H1 (cell line): ENCODE data around the gene TROAP. TPM values are rescaled to one million over a fixed set of nuclear protein-coding genes. Genes with fewer than 3 reads are reported as not detected.

Experiments used
- CTCF ChIA-PET: fragments of 300-600 bp; sonication (Branson Sonifier 250); formaldehyde crosslinking; loops from one replicate; lab custom pipeline; 2021; ENCODE audit not compliant: partially characterized antibody; lab: Charles Lee
- POLR2A ChIA-PET: fragments of 300-600 bp; sonication (Branson Sonifier 250); formaldehyde crosslinking; loops from one replicate; lab custom pipeline; 2021; ENCODE audit warnings: inconsistent platforms; ENCODE audit not compliant: partially characterized antibody; lab: Charles Lee
- DNase-seq, 2 experiments: peaks; one replicate each; pipeline versions ENCODE4 v3.0.0 to v3.0.0-alpha.2; 2010 to 2022; ENCODE audit warnings: low spot score in 2 of 2, low read depth in 1 of 2, mixed read lengths in 1 of 2
- FAIRE-seq: peaks from 2 replicates; lab custom pipeline; 2011; peaks lifted over from hg19 to GRCh38; lab: Jason Lieb, UNC
- H2AFZ ChIP-seq: 2 replicates; pipeline ENCODE4 v1.8.1; 2012; ENCODE audit warnings: low read length, inconsistent platforms
- H2AK5ac ChIP-seq: 2 replicates; pipeline ENCODE4 v1.6.1; 2013; ENCODE audit warnings: low read depth, low read length
- H2BK120ac ChIP-seq: replicated peaks from 2 replicates; pipeline ENCODE3; 2013; ENCODE audit warnings: low read depth, low read length, inconsistent platforms
- H2BK12ac ChIP-seq: 2 replicates; pipeline ENCODE4 v1.6.1; 2013; ENCODE audit warnings: low read depth, low read length
- H2BK15ac ChIP-seq: 2 replicates; pipeline ENCODE4 v1.6.1; 2013; ENCODE audit warnings: low read length
- H2BK20ac ChIP-seq: 2 replicates; pipeline ENCODE4 v1.6.1; 2013; ENCODE audit warnings: low read length
- H2BK5ac ChIP-seq: 2 replicates; pipeline ENCODE4 v1.6.1; 2013; ENCODE audit warnings: low read depth, low read length
- H3K14ac ChIP-seq: 2 replicates; pipeline ENCODE4 v1.6.1; 2013; ENCODE audit warnings: inconsistent platforms; ENCODE audit not compliant: insufficient read length
- H3K18ac ChIP-seq: 2 replicates; pipeline ENCODE4 v1.6.1; 2013; ENCODE audit warnings: low read length; ENCODE audit errors: extremely low read depth
- H3K23ac ChIP-seq: 2 replicates; pipeline ENCODE4 v1.6.1; 2013; ENCODE audit warnings: inconsistent platforms; ENCODE audit not compliant: insufficient read length
- H3K23me2 ChIP-seq: 2 replicates; pipeline ENCODE4 v1.6.1; 2013; ENCODE audit warnings: low read depth, low read length
- H3K27ac ChIP-seq: 2 replicates; pipeline ENCODE4 v1.6.1; 2011; ENCODE audit warnings: low read depth, low read length, inconsistent platforms
- H3K27me3 ChIP-seq, 4 experiments: replicated peaks in 1 of 4; 1 replicate in 1 of 4; 2 replicates in 3 of 4; pipeline versions ENCODE4 v1.6.1 to v1.8.1; 2011 to 2013; ENCODE audit warnings: low read length in 3 of 4, mild to moderate bottlenecking in 3 of 4, inconsistent platforms in 2 of 4, mixed read lengths in 2 of 4, moderate library complexity in 1 of 4; ENCODE audit not compliant: control insufficient read depth in 3 of 4, insufficient read depth in 3 of 4; ENCODE audit errors: extremely low read depth in 1 of 4
- H3K36me3 ChIP-seq, 4 experiments: 2 replicates each; pipeline versions ENCODE4 v1.6.1 to v1.8.1; 2011 to 2013; ENCODE audit warnings: mild to moderate bottlenecking in 4 of 4, low read length in 3 of 4, moderate library complexity in 2 of 4, control low read depth in 1 of 4, inconsistent platforms in 1 of 4; ENCODE audit not compliant: insufficient read depth in 4 of 4, control insufficient read depth in 2 of 4
- H3K4ac ChIP-seq: replicated peaks from 2 replicates; pipeline ENCODE3; 2013; ENCODE audit warnings: low read length, low read depth, mixed read lengths, inconsistent platforms; ENCODE audit not compliant: insufficient read length
- H3K4me1 ChIP-seq, 4 experiments: replicated peaks in 1 of 4; 1 replicate in 1 of 4; 2 replicates in 3 of 4; pipeline versions ENCODE4 v1.6.1 to v1.8.1; 2011 to 2013; ENCODE audit warnings: low read length in 3 of 4, inconsistent platforms in 2 of 4, mixed read lengths in 1 of 4; ENCODE audit not compliant: insufficient read depth in 4 of 4, control insufficient read depth in 3 of 4
- H3K4me2 ChIP-seq, 2 experiments: 2 replicates each; pipeline versions ENCODE4 v1.6.1 to v1.8.1; 2011 to 2013; ENCODE audit warnings: low read depth in 2 of 2, low read length in 2 of 2, control low read depth in 1 of 2, inconsistent platforms in 1 of 2, mild to moderate bottlenecking in 1 of 2; ENCODE audit not compliant: insufficient read depth in 1 of 2
- H3K4me3 ChIP-seq, 4 experiments: fragments of 200-600, 300-600 bp in 1 of 4; sonication (generic), shearing (Covaris generic), sonication (Bioruptor Twin) in 1 of 4; 2 replicates each; pipeline versions ENCODE4 v1.5.1 to v1.8.1; 2011 to 2016; ENCODE audit warnings: low read length in 4 of 4, low read depth in 3 of 4, control low read depth in 2 of 4, inconsistent platforms in 2 of 4, mild to moderate bottlenecking in 2 of 4, mixed read lengths in 1 of 4, moderate library complexity in 1 of 4; ENCODE audit not compliant: insufficient read depth in 2 of 4; ENCODE audit errors: extremely low read depth in 1 of 4
- H3K56ac ChIP-seq: replicated peaks from 2 replicates; pipeline ENCODE3; 2013; ENCODE audit warnings: low read depth, mild to moderate bottlenecking, mixed read lengths, low read length, inconsistent platforms; ENCODE audit not compliant: insufficient read length
- H3K79me1 ChIP-seq: 2 replicates; pipeline ENCODE4 v1.6.1; 2013; ENCODE audit warnings: low read depth, low read length, control low read depth
- H3K79me2 ChIP-seq, 2 experiments: 2 replicates each; pipeline versions ENCODE4 v1.6.1 to v1.8.1; 2012 to 2013; ENCODE audit warnings: low read length in 2 of 2, mild to moderate bottlenecking in 2 of 2, inconsistent platforms in 1 of 2; ENCODE audit not compliant: insufficient read depth in 2 of 2, control insufficient read depth in 1 of 2
- H3K9ac ChIP-seq, 4 experiments: replicated peaks in 1 of 4; 1 replicate in 1 of 4; 2 replicates in 3 of 4; pipeline versions ENCODE4 v1.6.1 to v1.8.1; 2011 to 2013; ENCODE audit warnings: low read depth in 3 of 4, low read length in 3 of 4, control low read depth in 2 of 4, mild to moderate bottlenecking in 2 of 4, moderate library complexity in 2 of 4, inconsistent platforms in 1 of 4; ENCODE audit errors: extremely low read depth in 1 of 4
- H3K9me3 ChIP-seq, 2 experiments: 2 replicates each; pipeline versions ENCODE4 v1.6.1 to v1.8.1; 2012 to 2013; ENCODE audit warnings: mild to moderate bottlenecking in 2 of 2, moderate library complexity in 2 of 2, control low read depth in 1 of 2, inconsistent platforms in 1 of 2, low read depth in 1 of 2, low read length in 1 of 2, mixed read lengths in 1 of 2; ENCODE audit not compliant: insufficient read depth in 2 of 2
- H4K20me1 ChIP-seq, 2 experiments: replicated peaks in 1 of 2; 2 replicates each; pipeline versions ENCODE3 to v1.8.1; 2011 to 2013; ENCODE audit warnings: inconsistent platforms in 2 of 2, low read length in 2 of 2, mild to moderate bottlenecking in 1 of 2; ENCODE audit not compliant: insufficient read depth in 2 of 2, control insufficient read depth in 1 of 2
- H4K5ac ChIP-seq: 2 replicates; pipeline ENCODE4 v1.6.1; 2013; ENCODE audit warnings: low read length, low read depth, mixed read lengths, inconsistent platforms; ENCODE audit not compliant: insufficient read length
- H4K8ac ChIP-seq: 2 replicates; pipeline ENCODE4 v1.8.0; 2013; ENCODE audit warnings: mild to moderate bottlenecking, moderate library complexity, low read length, inconsistent platforms; ENCODE audit not compliant: insufficient read depth; ENCODE audit errors: extremely low read depth
- H4K91ac ChIP-seq: replicated peaks from 2 replicates; pipeline ENCODE3; 2013; ENCODE audit warnings: low read length, mixed read lengths, inconsistent platforms; ENCODE audit not compliant: insufficient read length
- ATF3 ChIP-seq: IDR thresholded peaks from 2 replicates; pipeline ENCODE4 v1.6.1; 2011; ENCODE audit warnings: low read depth, mild to moderate bottlenecking, low read length; ENCODE audit not compliant: insufficient read depth
- BCL11A ChIP-seq, 2 experiments: IDR thresholded peaks; one replicate each; pipeline ENCODE4 v1.6.1; 2011; ENCODE audit warnings: low read depth in 2 of 2, low read length in 2 of 2, mild to moderate bottlenecking in 2 of 2
- CBX5 ChIP-seq: fragments of 300-800, 300-1000 bp; sonication (generic); IDR thresholded peaks from 2 replicates; pipeline ENCODE4 v1.7.1; 2016; ENCODE audit warnings: antibody characterized with exemption, low read length, low read depth
- CBX8 ChIP-seq: fragments of 300-800, 300-1000 bp; sonication (generic); IDR thresholded peaks from 2 replicates; pipeline ENCODE4 v1.7.1; 2016; ENCODE audit warnings: low read depth, low read length, borderline replicate concordance
- CEBPB ChIP-seq: IDR thresholded peaks from 2 replicates; pipeline ENCODE4 v1.6.1; 2012; ENCODE audit warnings: low read depth, low read length
- CTBP2 ChIP-seq: IDR thresholded peaks from 2 replicates; pipeline ENCODE4 v1.7.0; 2011; ENCODE audit warnings: borderline replicate concordance, mild to moderate bottlenecking, moderate library complexity, mixed read lengths, low read length; ENCODE audit not compliant: insufficient read depth, insufficient read length
- JUN ChIP-seq: IDR thresholded peaks from 2 replicates; pipeline ENCODE4 v1.6.1; 2011; ENCODE audit warnings: low read depth, mild to moderate bottlenecking, improper control_type of control experiment, low read length
- JUND ChIP-seq: IDR thresholded peaks from 2 replicates; pipeline ENCODE4 v1.6.1; 2011; ENCODE audit warnings: mild to moderate bottlenecking, improper control_type of control experiment, low read length
- MAX ChIP-seq: IDR thresholded peaks from 2 replicates; pipeline ENCODE4 v1.6.1; 2012; ENCODE audit warnings: inconsistent platforms
- SIRT6 ChIP-seq: IDR thresholded peaks from one replicate; pipeline ENCODE4 v1.7.1; 2012; ENCODE audit warnings: low read length, inconsistent platforms
- SP1 ChIP-seq: IDR thresholded peaks from 2 replicates; pipeline ENCODE4 v1.6.1; 2011; ENCODE audit warnings: low read depth, low read length
- SP4 ChIP-seq: IDR thresholded peaks from 2 replicates; pipeline ENCODE4 v1.6.1; 2012; ENCODE audit warnings: low read length, inconsistent platforms
- TAF1 ChIP-seq: IDR thresholded peaks from 2 replicates; pipeline ENCODE4 v1.6.1; 2011; ENCODE audit warnings: mild to moderate bottlenecking, low read depth, low read length
- ZNF274 ChIP-seq: IDR thresholded peaks from 2 replicates; pipeline ENCODE4 v1.7.0; 2012; ENCODE audit warnings: low read length, borderline replicate concordance; ENCODE audit errors: extremely low read depth
- WGBS, 2 experiments: shearing (Covaris generic) in 1 of 2; methylation state at CpG; one replicate each; pipeline versions ENCODE4 v1.1.6 to v1.1.7; 2013 to 2015; ENCODE audit warnings: low lambda C conversion rate in 2 of 2, mixed read lengths in 2 of 2, inconsistent platforms in 1 of 2, low coverage in 1 of 2, missing lambda C conversion rate in 1 of 2; ENCODE audit not compliant: insufficient replicate concordance in 2 of 2, insufficient coverage in 1 of 2, insufficient read length in 1 of 2; ENCODE audit errors: extremely low coverage in 1 of 2, missing lambda C conversion rate in 1 of 2; 5-methylcytosine and 5-hydroxymethylcytosine counted together
- polyA plus RNA-seq, 7 experiments: library from polyadenylated mRNA; depleted of rRNA in 3 of 7; stranded (reverse) in 5 of 7; unstranded in 2 of 7; fragments of >200 nt in 5 of 7; fragments of 200-250 nt in 2 of 7; gene quantifications; 1 replicate in 5 of 7; 2 replicates in 1 of 7; 4 replicates in 1 of 7; pipeline versions ENCODE4 v1.2.1 to v1.2.3, GENCODE V29; 2011 to 2013; ENCODE audit warnings: missing spikeins in 2 of 7, mixed read lengths in 2 of 7
- total RNA-seq: library from RNA; stranded (reverse); fragmentation: NEBNext Ultra II Directional; extraction: Animal tissue kit (Norgen Biotek cat#: 25700); gene quantifications from 2 replicates; pipeline ENCODE4 v1.2.1, GENCODE V29; 2021

Gene TROAP
- total and polyA plus RNA-seq, 2 of the 8 experiments (the other 6 are each of a cell fraction or from before 2014, with no cell fraction given) = 36.7 to 52.0 TPM

GRCh38 chr12:49328816-49329215 lies 5.8 kb downstream of the TROAP start:
- Histone ChIP-seq H2BK15ac (no peak overlapping the region), H2BK12ac (no peak overlapping the region), H3K4me1 (peaks cover 0 to 3% (median 2%) of the 10 kb centered on the region in 4 experiments; a peak in 4 of 7 replicates), H3K4me3 (no peak overlapping the region), H4K20me1 (peaks cover 6 to 8% of the 10 kb centered on the region in 2 experiments), H2BK5ac (no peak overlapping the region), H3K4ac (no peak overlapping the region), H3K79me2 (peaks cover 0 to 3% of the 10 kb centered on the region in 2 experiments; a peak in 1 of 4 replicates), H4K91ac (no peak overlapping the region), H3K23me2 (peaks cover 2% of the 10 kb centered on the region; the same call in 1 of the 2 replicates), H2BK120ac (no peak overlapping the region), H3K18ac (no peak overlapping the region), H3K4me2 (no peak overlapping the region), H3K9ac (no peak overlapping the region), H2AFZ (no peak overlapping the region), H4K5ac (no peak overlapping the region), H3K36me3 (peaks cover 5 to 37% (median 23%) of the 10 kb centered on the region in 4 experiments; a peak in 7 of 8 replicates), H3K23ac (no peak overlapping the region), H4K8ac (no peak overlapping the region), H3K9me3 (no peaks in the 10 kb centered on the region), H3K27ac (no peak overlapping the region), H2BK20ac (no peak overlapping the region), H3K56ac (no peak overlapping the region), H3K14ac (no peak overlapping the region), H3K79me1 (no peaks in the 10 kb centered on the region; the same call in 1 of the 2 replicates), H2AK5ac (no peak overlapping the region), H3K27me3 (peaks cover 8 to 22% (median 16%) of the 10 kb centered on the region in 4 experiments; a peak in 6 of 7 replicates)
- ChIA-PET CTCF (interaction anchor here (1.0 to 12.7 kb wide), 4 partner anchors 14 to 35 kb away, joined by 3 to 276 read pairs (median 156); partner anchors contain the start of genes DNAJC22 and PRPH), POLR2A (interaction anchor here (1.6 kb wide), 1 partner anchor 14 kb away, joined by 5 read pairs; no protein-coding TSS in a partner anchor)
- 90% methylated on average over 7 of the region's 12 CpGs; no CpG with 5 or more reads in 1 of the 2 experiments for WGBS, 2 experiments
- DNase-seq (no peak), FAIRE-seq (no peak)
- TF ChIP-seq JUND = no peak
- TF ChIP-seq CTBP2 = no peak
- no peak for TF ChIP-seq JUN
- no peak for TF ChIP-seq SP4
- no peak for TF ChIP-seq CEBPB
- TF ChIP-seq TAF1 = no peak
- no peak for TF ChIP-seq ZNF274
- no peak for TF ChIP-seq CBX8
- no peak for TF ChIP-seq MAX
- TF ChIP-seq SP1 = no peak
- TF ChIP-seq SIRT6 = no peak
- TF ChIP-seq BCL11A (IDR thresholded peaks at IDR 0.05; ENCODE audit: low read depth in 2 of 2, low read length in 2 of 2) = no peak
- TF ChIP-seq CBX5 = no peak
- no peak for TF ChIP-seq ATF3
